Endothelial cell (in vitro differentiated cells): ENCODE data around the gene SMG5. TPM values are rescaled to one million over a fixed set of nuclear protein-coding genes. Genes with fewer than 3 reads are reported as not detected.

Experiments used
- DNase-seq: peaks from one replicate; pipeline ENCODE4 v3.0.0; 2021; ENCODE audit warnings: low spot score
- H3K27ac Mint-ChIP-seq: one replicate; pipeline ENCODE4 v1.8.0; 2021; ENCODE audit warnings: mixed read lengths, inconsistent platforms; ENCODE audit not compliant: unreplicated experiment
- H3K27me3 Mint-ChIP-seq: one replicate; pipeline ENCODE4 v1.8.0; 2021; ENCODE audit warnings: mild to moderate bottlenecking, moderate library complexity, mixed read lengths, inconsistent platforms; ENCODE audit not compliant: unreplicated experiment
- H3K36me3 Mint-ChIP-seq: one replicate; pipeline ENCODE4 v1.8.0; 2021; ENCODE audit warnings: mild to moderate bottlenecking, low read depth, mixed read lengths, inconsistent platforms; ENCODE audit not compliant: unreplicated experiment
- H3K4me1 Mint-ChIP-seq: one replicate; pipeline ENCODE4 v1.8.0; 2021; ENCODE audit warnings: mild to moderate bottlenecking, mixed read lengths, inconsistent platforms; ENCODE audit not compliant: unreplicated experiment
- H3K4me3 Mint-ChIP-seq: one replicate; pipeline ENCODE4 v1.8.0; 2021; ENCODE audit warnings: mild to moderate bottlenecking, mixed read lengths, inconsistent platforms; ENCODE audit not compliant: unreplicated experiment
- H3K9me3 Mint-ChIP-seq: one replicate; pipeline ENCODE4 v1.8.0; 2021; ENCODE audit warnings: mixed read lengths, inconsistent platforms; ENCODE audit not compliant: unreplicated experiment
- CTCF ChIP-seq: fragments of 200-600 bp; sonication (generic); IDR thresholded peaks from one replicate; pipeline ENCODE4 v1.5.0; 2021; ENCODE audit warnings: antibody characterized with exemption; ENCODE audit not compliant: unreplicated experiment
- total RNA-seq: library from RNA; stranded (reverse); fragmentation: NEBNext Ultra II Directional; extraction: Animal tissue kit (Norgen Biotek cat#: 25700); gene quantifications from one replicate; pipeline ENCODE4 v1.2.1, GENCODE V29; 2021; ENCODE audit not compliant: unreplicated experiment

Gene SMG5
- total RNA-seq, 1 donor from 2014 or later, result 75.2 TPM

GRCh38 chr1:156295391-156295947, 12.8 kb upstream of the SMG5 start, which contains the start of gene GLMP:
TSS of gene GLMP (minus strand) at chr1:156295679. CDS start at chr1:156295645, 34 bp downstream.
- no peak for TF ChIP-seq CTCF
- H3K36me3 Mint-ChIP-seq, result peaks cover 5% of the 10 kb centered on the region
- H3K27me3 Mint-ChIP-seq, result peaks cover 8% of the 10 kb centered on the region
- H3K4me1 Mint-ChIP-seq, result peaks cover 15% of the 10 kb centered on the region
- no peak within 1 kb of the TSS for H3K27ac Mint-ChIP-seq
- H3K9me3 Mint-ChIP-seq, result no peaks in the 10 kb centered on the region
- DNase-seq, result peak; percentile 40
- H3K4me3 Mint-ChIP-seq, result peak within 1 kb of the TSS; percentile 91

GRCh38 chr1:156293895-156294294, 11.3 kb upstream of the SMG5 start:
- peaks cover 15% of the 10 kb centered on the region for H3K4me1 Mint-ChIP-seq
- DNase-seq, result no peak
- TF ChIP-seq CTCF, result no peak
- peaks cover 5% of the 10 kb centered on the region for H3K36me3 Mint-ChIP-seq
- H3K4me3 Mint-ChIP-seq, result no peak overlapping the region
- H3K9me3 Mint-ChIP-seq, result no peaks in the 10 kb centered on the region
- H3K27me3 Mint-ChIP-seq, result peaks cover 8% of the 10 kb centered on the region
- no peak overlapping the region for H3K27ac Mint-ChIP-seq

GRCh38 chr1:156293098-156293434, 10.4 kb upstream of the SMG5 start:
- no peak for TF ChIP-seq CTCF
- Mint-ChIP-seq H3K27me3 (peaks cover 8% of the 10 kb centered on the region), H3K4me3 (peak overlapping the region; percentile 25), H3K36me3 (peaks cover 5% of the 10 kb centered on the region), H3K9me3 (no peaks in the 10 kb centered on the region), H3K4me1 (peaks cover 15% of the 10 kb centered on the region), H3K27ac (no peak overlapping the region)
- no peak for DNase-seq

- DNase-seq, result peak; percentile 79
- H3K4me1 Mint-ChIP-seq, result peaks cover 15% of the 10 kb centered on the region
- no peak for TF ChIP-seq CTCF
- peaks cover 6% of the 10 kb centered on the region for H3K27me3 Mint-ChIP-seq
- H3K36me3 Mint-ChIP-seq, result peaks cover 5% of the 10 kb centered on the region
- H3K27ac Mint-ChIP-seq, result peak overlapping the region; percentile 91
- H3K4me3 Mint-ChIP-seq, result peak overlapping the region; percentile 89
- no peaks in the 10 kb centered on the region for H3K9me3 Mint-ChIP-seq
Measured at GRCh38 chr1:156291226-156292061, 8.8 kb upstream of the SMG5 start.

- Mint-ChIP-seq H3K4me1 (peaks cover 8% of the 10 kb centered on the region), H3K4me3 (no peak overlapping the region), H3K27ac (no peak overlapping the region), H3K9me3 (no peaks in the 10 kb centered on the region), H3K27me3 (peaks cover 6% of the 10 kb centered on the region), H3K36me3 (peaks cover 9% of the 10 kb centered on the region)
- no peak for DNase-seq
- TF ChIP-seq CTCF, result no peak
Measured at GRCh38 chr1:156289857-156290256, 7.2 kb upstream of the SMG5 start.
